IPS DF 19.7 (cell line): Measurements from ENCODE around the gene KLHL42.
"Not testable (repeated sequence)": the region's sequence is repeated elsewhere in the genome, so short reads cannot be mapped to it uniquely, and the experiment has no call there.

Experiments used
- DNase-seq: peaks from one replicate; pipeline ENCODE4 v3.0.0-alpha.2; 2013; ENCODE audit warnings: low read depth, low spot score

KLHL42 gene

GRCh38 chr12:27779920-27780611 lies at the start of gene KLHL42, which contains the start of gene MANSC4:
Gene KLHL42, plus strand, starts transcription at chr12:27780233. Its CDS starts 98 bp downstream, at chr12:27780331.
Gene MANSC4, minus strand, starts transcription at chr12:27780236. Its CDS starts 8,960 bp downstream, at chr12:27771276.
- DNase-seq, result no peak

GRCh38 chr12:27732281-27732680 lies 47.8 kb upstream of the KLHL42 start:
- DNase-seq, result no peak

- no peak for DNase-seq
Measured at GRCh38 chr12:27733052-27733656, 46.9 kb upstream of the KLHL42 start.

- DNase-seq, result no peak
Measured at GRCh38 chr12:27733791-27734190, 46.2 kb upstream of the KLHL42 start.

- not testable (repeated sequence) for DNase-seq
Measured at GRCh38 chr12:27734321-27734720, 45.7 kb upstream of the KLHL42 start.

GRCh38 chr12:27743601-27744000 lies 36.4 kb upstream of the KLHL42 start:
- DNase-seq, result no peak

GRCh38 chr12:27745734-27746133 lies 34.3 kb upstream of the KLHL42 start:
- DNase-seq, result not testable (repeated sequence)

- no peak for DNase-seq
Measured at GRCh38 chr12:27747111-27747820, 32.8 kb upstream of the KLHL42 start.

GRCh38 chr12:27751386-27752047 lies 28.5 kb upstream of the KLHL42 start:
- no peak for DNase-seq

- DNase-seq, result no peak
Measured at GRCh38 chr12:27754795-27755194, 25.2 kb upstream of the KLHL42 start.

- no peak for DNase-seq
Measured at GRCh38 chr12:27756670-27757195, 23.3 kb upstream of the KLHL42 start.

- DNase-seq, result no peak
Measured at GRCh38 chr12:27762757-27763156, 17.3 kb upstream of the KLHL42 start.

- no peak for DNase-seq
Measured at GRCh38 chr12:27766587-27766986, 13.4 kb upstream of the KLHL42 start.

GRCh38 chr12:27769142-27769673 lies 10.8 kb upstream of the KLHL42 start:
- no peak for DNase-seq

GRCh38 chr12:27771481-27772327 lies 8.3 kb upstream of the KLHL42 start:
- DNase-seq, result no peak

GRCh38 chr12:27772328-27773049 lies 7.5 kb upstream of the KLHL42 start:
- DNase-seq, result no peak

- no peak for DNase-seq
Measured at GRCh38 chr12:27777141-27777540, 2.9 kb upstream of the KLHL42 start.

GRCh38 chr12:27778206-27778605 lies 1.8 kb upstream of the KLHL42 start:
- no peak for DNase-seq

GRCh38 chr12:27779416-27779919 lies 565 bp upstream of the KLHL42 start:
- DNase-seq, result no peak
